GM19035 (cell line): ENCODE results near the gene SLC24A3.

Source experiments
- ATAC-seq: cut with Tn5 transposase; IDR thresholded peaks from one replicate; pipeline ENCODE4 v1.9.1; 2021; ENCODE audit not compliant: unreplicated experiment

SLC24A3 gene

DNA sequence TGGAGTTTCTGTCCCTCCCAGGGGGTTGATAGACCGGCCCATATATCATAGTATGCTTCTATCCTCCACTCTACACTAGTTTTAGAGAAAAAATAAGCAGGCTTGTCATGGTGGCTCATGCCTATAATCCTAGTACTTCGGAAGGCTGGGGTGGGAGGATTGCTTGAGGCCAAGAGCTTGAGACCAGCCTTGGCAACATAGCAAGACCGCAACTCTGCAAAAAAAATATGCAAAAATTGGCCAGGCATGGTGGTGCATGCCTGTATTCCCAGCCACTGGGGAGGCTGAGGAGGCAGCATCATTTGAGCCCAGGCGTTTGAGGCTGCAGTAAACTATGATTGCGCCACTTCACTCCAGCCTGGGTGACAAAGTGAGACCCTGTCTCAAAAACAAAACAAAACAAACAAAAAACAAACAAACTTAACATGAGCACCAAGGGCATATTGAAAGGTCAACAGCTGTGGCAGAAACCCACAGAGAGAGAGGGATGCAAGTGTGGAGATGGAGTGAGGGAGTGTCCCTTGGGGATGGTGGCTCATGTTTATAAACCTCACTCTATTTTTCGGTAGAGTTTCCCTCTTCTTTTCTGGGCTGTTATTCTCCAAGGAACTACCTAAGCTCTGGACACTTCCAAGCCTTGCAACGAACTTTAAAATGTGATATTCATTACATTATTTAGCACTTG, 24.1 kb downstream of the SLC24A3 start:
- ATAC-seq: no peak

DNA sequence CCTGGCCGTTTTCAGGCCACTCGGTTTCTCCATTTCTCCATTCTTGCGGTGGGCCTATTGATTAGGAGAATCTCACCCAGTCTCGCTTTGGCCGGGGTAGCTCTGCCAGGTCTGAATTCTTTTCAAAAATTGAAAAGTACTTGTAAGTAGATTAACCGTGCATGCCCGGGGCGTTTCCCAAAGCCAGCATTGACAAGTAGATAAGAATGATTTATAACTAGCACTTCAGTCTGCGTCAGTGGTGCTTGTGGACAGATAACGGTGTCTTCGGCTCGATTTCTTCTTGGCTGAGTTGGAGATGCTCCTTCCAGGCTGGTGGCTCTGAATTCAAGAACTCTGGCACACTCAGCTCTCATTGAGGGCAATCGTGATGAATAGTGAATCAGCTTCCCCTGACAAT, 29.0 kb downstream of the SLC24A3 start:
- ATAC-seq: no peak

DNA sequence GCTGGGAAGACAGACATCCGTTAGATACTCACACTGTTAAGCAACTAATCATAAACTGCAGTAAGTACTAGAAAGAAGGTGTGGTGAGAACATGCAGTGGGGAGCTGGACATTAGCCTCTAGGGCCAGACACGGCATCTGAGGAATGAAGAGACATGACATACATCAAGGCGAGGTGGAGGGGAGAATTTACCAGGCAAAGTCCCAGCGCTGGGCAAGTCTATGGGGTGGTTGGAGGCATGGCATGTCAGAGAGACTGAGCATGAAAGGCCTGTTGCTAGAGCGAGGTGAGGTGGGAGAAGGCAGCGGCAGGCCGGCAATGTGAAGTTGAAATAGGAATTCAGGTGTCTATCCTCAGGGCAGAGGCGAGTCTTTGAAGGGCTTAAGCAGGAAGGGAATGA, 31.8 kb downstream of the SLC24A3 start:
- no peak for ATAC-seq

DNA sequence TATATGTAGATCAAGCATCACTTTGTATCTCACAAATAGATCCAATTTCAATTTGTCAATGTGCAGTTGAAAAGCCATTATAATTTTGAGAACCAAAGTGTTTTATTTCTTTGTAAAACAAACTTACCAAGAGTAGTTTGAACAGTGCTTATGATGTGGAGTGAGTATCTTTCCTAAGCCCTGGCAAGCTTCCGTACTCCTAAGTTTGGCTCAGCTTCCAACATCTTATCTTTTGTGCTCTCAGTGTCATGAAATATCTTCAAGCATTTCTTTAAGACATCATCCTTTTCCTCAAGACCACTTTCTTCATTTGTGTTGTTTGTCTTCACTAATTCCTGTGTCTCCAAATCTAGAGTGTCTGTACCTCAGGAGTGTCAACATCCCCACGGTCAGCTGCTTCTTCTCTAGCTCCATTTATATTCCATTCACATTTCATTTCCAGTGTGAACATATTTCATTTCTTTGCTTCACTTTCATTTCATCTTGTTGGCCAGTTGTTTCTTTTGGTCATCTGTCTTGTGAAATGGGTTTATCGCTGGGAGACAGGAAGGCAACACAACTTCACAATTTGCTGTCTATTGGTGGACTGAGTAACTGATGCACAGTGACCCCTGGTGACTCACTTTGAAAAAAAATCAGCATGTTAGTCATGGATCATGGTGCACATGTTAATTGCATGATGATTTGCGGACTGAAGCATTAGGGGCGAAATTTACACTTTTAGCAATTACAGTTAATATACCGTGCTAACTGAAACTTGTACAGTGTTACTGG, 36.9 kb downstream of the SLC24A3 start:
- no peak for ATAC-seq

- ATAC-seq: no peak
Measured at GRCh38 chr20:19250346-19250745, 37.9 kb downstream of the SLC24A3 start.

- ATAC-seq: no peak
Measured at GRCh38 chr20:19251506-19251905, 39.1 kb downstream of the SLC24A3 start.

DNA sequence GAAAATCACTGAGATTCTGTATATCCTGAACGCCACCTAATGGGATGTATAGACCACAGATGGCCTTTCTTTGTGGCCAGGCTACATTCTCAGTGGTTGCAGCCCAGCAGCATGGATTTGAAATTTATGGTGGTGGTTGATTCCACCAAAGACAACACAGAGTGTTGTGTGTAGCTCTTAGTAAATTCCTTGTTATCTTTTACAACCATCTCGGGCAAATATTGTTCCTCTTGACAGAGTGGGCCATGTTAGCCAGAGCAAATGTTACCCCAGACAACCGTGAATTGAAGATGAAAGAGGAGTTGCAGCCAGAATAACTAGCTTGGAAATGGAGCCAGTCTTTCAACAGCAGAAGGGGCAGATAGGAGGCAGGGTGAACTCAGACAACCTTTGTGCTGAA, 39.5 kb downstream of the SLC24A3 start:
- ATAC-seq: no peak

- no peak for ATAC-seq
Measured at GRCh38 chr20:19252451-19253120, 40.1 kb downstream of the SLC24A3 start.

DNA sequence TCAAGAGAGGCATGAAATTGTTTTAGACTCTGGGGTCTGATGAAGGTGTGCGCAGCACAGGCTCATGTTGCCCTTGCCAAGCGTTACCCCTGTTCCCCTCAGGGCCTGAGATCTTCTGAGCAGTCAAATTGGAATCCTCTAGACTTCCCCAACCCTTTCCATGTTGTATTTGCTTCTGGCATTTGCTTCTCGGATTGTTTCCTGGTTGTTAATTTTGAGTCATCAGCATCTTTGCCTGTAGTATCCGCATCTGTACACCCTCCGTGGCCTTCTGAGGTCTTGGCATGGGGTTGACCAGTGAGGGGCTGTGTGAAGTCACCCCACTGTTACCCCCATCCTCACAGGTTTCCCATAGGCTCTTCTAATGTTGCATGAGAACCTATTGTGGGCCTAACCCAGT, 40.9 kb downstream of the SLC24A3 start:
- no peak for ATAC-seq

DNA sequence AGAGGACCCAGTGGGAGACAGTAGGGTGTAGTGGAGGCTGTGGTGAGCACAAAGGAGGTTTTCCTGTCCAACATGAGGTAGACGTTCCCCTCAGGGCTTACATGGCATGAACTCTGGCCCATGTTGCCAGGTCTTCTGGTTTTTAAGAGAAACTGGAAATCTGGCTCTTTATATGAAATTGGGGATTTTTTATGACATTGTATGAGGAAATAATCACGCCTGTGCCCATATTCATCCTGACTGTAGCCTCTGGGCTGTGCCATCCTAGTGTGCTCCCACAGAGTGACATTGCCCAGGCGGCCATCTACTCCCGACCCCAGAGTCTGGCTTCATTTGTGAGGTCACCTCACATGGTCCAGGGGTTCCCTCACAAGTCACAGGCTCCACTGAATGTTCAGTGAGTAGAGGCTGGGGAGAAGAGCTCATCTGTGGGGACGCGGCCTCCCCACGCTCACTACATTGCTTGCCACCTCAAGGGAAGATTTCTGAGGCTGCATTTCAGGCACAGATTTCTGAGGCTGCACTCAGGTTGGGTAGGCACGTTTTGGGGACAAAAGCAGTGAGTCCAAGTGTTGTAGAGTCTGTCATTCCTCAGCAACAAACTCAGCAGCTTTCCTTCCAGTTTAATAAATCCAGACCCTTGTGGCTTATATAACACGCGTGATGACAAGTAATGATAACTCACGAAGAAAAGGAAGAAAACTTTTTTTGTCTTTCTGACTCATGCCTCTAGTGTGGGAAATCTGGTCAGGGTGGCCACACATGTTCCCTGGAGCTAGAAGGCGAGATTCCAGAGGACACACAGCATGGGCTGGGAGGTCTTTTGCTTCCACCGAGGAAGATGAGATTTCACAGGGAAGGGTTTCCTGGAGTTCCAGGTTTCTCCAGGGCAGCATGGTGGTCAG, 41.7 kb downstream of the SLC24A3 start:
- no peak for ATAC-seq

DNA sequence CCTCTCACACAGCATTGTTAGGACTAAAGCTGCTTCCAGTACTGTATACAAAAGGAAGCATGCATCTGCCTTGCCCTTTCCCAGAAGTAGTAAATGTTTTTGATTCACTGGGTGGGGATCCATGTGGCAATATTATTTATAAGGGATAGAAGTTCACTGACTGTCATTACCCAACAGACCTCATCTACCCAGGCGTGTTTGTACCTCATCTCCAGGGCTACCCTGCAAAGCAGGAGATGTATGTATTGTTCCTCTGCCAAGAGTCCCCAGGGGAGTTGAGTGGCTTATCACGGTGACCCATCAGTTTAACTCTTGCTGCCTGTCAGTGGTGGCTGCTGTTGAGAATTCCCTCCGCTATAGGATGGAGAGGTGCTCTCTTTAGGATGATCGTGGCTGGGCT, 42.5 kb downstream of the SLC24A3 start:
- ATAC-seq: no peak

- no peak for ATAC-seq
Measured at GRCh38 chr20:19256085-19256484, 43.6 kb downstream of the SLC24A3 start.

- no peak for ATAC-seq
Measured at GRCh38 chr20:19256906-19257595, 44.6 kb downstream of the SLC24A3 start.

DNA sequence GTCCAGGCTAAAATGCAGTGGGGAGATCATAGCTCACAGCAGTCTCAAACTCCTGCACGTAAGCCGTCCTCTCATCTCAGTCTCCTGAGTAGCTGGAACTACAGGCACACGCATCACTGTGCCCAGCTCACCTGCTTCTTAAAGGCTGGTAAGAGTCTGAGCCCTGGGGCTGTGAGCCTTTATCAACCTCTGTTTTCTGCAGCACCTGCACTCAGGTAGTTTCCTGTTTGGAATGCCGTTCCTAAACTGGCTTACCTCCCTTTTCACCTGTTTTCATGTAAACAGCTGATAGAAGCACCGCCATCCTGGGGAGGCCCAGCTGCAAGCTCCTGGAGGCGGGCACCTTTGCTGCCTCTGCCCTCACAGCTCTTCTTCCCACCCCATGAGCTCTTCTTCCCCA, 45.4 kb downstream of the SLC24A3 start:
- ATAC-seq: no peak

GRCh38 chr20:19259141-19259591, 46.7 kb downstream of the SLC24A3 start:
- no peak for ATAC-seq

DNA sequence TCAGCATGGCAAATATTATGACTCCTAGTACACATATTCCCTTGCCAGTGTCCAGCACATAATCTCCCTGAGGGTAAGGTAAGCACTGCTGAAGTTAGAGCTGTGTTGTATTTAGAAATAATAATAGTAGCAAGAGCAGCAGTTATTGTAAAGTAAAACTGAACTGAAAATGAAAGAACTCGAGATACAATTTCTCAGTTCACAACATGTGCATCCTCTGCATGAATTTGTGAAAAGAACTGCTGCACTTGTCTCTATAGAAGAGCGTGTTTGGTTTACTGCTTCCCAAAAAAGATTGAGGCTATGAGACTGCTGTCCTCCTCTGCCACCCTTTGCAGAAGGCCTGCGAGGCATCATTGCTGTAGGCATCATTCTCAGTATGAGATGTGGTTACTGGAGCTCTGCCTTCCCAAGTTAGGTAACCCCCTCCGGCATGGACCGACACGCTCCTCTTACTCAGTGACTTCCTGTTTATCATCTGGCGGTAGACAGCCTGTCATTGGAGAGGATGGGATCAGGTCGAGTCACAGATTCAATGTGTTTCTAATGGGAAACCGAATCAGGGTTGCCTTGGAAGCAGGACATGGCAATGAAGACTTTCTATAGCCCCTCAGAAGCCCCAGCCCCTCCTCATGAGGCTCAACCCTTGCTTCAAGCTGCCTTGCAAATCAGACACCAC, 48.1 kb downstream of the SLC24A3 start:
- ATAC-seq: no peak

GRCh38 chr20:19264191-19264590, 51.7 kb downstream of the SLC24A3 start:
- ATAC-seq: no peak

DNA sequence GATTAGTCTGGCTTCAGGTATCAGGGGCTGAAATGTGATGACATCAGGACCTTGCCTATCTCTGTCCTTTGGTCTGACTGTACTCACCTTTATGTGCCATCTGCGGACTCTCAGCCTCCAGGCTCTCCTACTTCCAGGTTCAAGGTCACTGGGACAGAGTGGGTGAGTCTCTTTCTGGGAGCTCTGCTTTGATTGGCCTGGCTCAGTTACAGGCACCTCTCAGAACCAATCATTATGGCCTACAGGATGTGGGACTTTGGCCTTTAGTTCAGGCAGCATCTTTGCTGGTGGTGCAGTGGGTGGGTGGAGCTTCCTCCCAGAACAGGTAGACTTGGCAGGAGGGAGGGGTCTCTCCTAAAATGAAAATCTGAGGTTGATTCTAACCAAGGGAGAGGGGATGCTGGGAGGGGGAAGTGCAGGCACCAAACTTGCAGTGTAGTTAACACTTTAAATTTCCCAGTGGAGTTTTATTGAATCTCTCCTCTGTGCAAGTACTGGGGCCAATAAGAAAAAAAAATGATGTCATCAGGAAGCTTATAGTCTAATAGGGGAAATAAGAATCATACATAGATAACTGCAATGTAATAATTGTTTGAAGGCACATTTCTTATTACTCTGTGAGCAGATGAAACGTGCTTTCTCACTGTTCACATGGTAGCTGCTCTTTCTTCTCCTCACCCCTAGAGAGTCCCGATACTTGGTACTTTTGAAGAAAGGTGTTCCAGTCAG, 53.4 kb downstream of the SLC24A3 start:
- ATAC-seq: no peak

- ATAC-seq: no peak
Measured at GRCh38 chr20:19268426-19268825, 56.0 kb downstream of the SLC24A3 start.
